Neural progenitor cell (in vitro differentiated cells): ENCODE data around the gene PKP3. TPM values are rescaled to one million over a fixed set of nuclear protein-coding genes. Genes with fewer than 3 reads are reported as not detected.

ENCODE experiments used
- DNase-seq: peaks from one replicate; pipeline ENCODE4 v3.0.0-alpha.2; 2016; ENCODE audit warnings: low spot score
- H2AFZ ChIP-seq: fragments of 200-600 bp; sonication (generic); replicated peaks from 2 replicates; pipeline ENCODE4 v1.6.1; 2016; ENCODE audit warnings: antibody characterized with exemption
- H3F3A ChIP-seq: fragments of 200-600 bp; sonication (generic); 2 replicates; pipeline ENCODE4 v1.6.1; 2016; ENCODE audit warnings: antibody characterized with exemption, low read depth
- H3K27ac ChIP-seq: fragments of 200-600 bp; sonication (generic); 2 replicates; pipeline ENCODE4 v1.5.1; 2016; ENCODE audit warnings: mild to moderate bottlenecking
- H3K27me3 ChIP-seq: fragments of 200-600 bp; sonication (generic); 2 replicates; pipeline ENCODE4 v1.6.1; 2016; ENCODE audit warnings: mild to moderate bottlenecking, moderate library complexity
- H3K36me3 ChIP-seq: fragments of 200-600 bp; sonication (generic); 2 replicates; pipeline ENCODE4 v1.5.1; 2016
- H3K4me1 ChIP-seq: fragments of 200-600 bp; sonication (generic); 2 replicates; pipeline ENCODE4 v1.6.1; 2016; ENCODE audit warnings: mixed run types
- H3K4me2 ChIP-seq: fragments of 200-600 bp; sonication (generic); 2 replicates; pipeline ENCODE4 v1.6.1; 2016
- H3K4me3 ChIP-seq: fragments of 200-600 bp; sonication (generic); 2 replicates; pipeline ENCODE4 v1.5.1; 2016
- H3K79me2 ChIP-seq: fragments of 200-600 bp; sonication (generic); 2 replicates; pipeline ENCODE4 v1.6.1; 2016; ENCODE audit warnings: low read depth
- H3K9ac ChIP-seq: fragments of 200-600 bp; sonication (generic); 2 replicates; pipeline ENCODE4 v1.6.1; 2016
- H3K9me3 ChIP-seq: fragments of 200-600 bp; sonication (generic); 2 replicates; pipeline ENCODE4 v1.5.1; 2016; ENCODE audit warnings: low read depth
- H4K20me1 ChIP-seq: fragments of 200-600 bp; sonication (generic); 2 replicates; pipeline ENCODE4 v1.6.1; 2016; ENCODE audit warnings: low read depth
- H3K27ac Mint-ChIP-seq: 3 replicates; pipeline ENCODE4 v1.8.0; 2021; ENCODE audit warnings: mixed read lengths
- H3K27me3 Mint-ChIP-seq: 2 replicates; pipeline ENCODE4 v1.8.0; 2022; ENCODE audit warnings: low read depth, mild to moderate bottlenecking, inconsistent platforms, moderate library complexity, mixed read lengths; ENCODE audit not compliant: insufficient read depth
- H3K36me3 Mint-ChIP-seq: 3 replicates; pipeline ENCODE4 v1.8.0; 2021; ENCODE audit warnings: mixed read lengths
- H3K4me1 Mint-ChIP-seq: 3 replicates; pipeline ENCODE4 v1.8.0; 2021; ENCODE audit warnings: mixed read lengths
- H3K4me3 Mint-ChIP-seq: 3 replicates; pipeline ENCODE4 v1.8.0; 2021; ENCODE audit warnings: mild to moderate bottlenecking, moderate library complexity, mixed read lengths
- H3K9me3 Mint-ChIP-seq: 3 replicates; pipeline ENCODE4 v1.8.0; 2020; ENCODE audit warnings: mixed read lengths
- CTCF ChIP-seq: fragments of 200-600 bp; sonication (generic); IDR thresholded peaks from 2 replicates; pipeline ENCODE4 v1.5.1; 2017; ENCODE audit warnings: antibody characterized with exemption, mild to moderate bottlenecking
- EZH2 ChIP-seq: fragments of 200-600 bp; sonication (generic); IDR thresholded peaks from 2 replicates; pipeline ENCODE4 v1.6.1; 2017; ENCODE audit warnings: antibody characterized with exemption, mild to moderate bottlenecking, moderate library complexity
- EZH2phosphoT487 ChIP-seq: fragments of 200-600 bp; sonication (generic); IDR thresholded peaks from 2 replicates; pipeline ENCODE4 v1.6.1; 2017; ENCODE audit warnings: antibody characterized with exemption
- total RNA-seq: library from RNA; depleted of rRNA; stranded (reverse); fragments of >200 nt; gene quantifications from 2 replicates; pipeline ENCODE4 v1.2.3, GENCODE V29; 2015; ENCODE audit warnings: low replicate concordance

PKP3 gene
- total RNA-seq, 1 donor from 2014 or later = 8.5 TPM

DNA sequence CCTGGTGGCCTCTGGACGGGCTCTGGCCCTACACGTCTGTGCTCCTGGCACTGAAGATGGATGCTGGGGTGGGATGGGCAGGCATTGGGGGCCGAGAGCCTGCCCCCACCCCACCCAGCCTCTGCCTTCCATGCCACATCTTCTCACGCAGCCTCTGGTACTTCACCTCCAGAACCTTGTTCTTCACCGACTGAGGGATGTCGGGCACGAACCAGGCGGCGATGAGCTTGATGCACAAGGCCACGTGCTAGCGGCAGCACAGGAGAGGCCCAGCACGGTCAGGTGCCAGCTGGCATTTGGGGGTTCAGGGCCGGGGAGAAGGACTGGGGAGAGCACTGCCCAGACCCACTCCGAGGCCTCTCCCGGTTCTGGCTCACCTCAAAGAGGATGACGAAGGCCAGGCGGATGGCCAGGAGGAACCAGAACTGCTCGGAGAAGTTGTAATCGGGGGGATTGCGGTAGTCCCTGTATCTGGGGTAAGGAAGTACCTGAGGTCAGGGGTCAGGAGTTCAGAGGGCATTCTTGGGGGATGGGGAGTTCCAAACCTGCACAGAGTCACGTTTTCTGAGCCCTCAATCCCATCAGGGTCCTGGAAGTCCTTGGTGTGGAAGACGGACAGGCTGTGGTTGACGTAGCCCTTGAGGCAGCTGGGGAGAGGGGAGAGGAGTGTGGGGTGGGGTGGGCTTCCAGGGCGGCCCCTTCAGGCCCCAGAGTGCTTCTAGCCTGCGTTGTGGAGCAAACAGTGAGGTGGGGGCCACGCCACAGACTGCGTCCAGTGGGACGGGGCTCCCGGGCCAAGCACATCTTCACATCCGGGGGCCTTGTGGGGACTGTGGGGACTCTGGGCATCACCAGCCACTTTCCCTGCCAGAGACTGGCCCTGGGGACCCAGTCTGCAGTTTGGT lies 24.6 kb downstream of the PKP3 start:
- peaks cover 4% of the 10 kb centered on the region for H4K20me1 ChIP-seq
- H3K36me3 ChIP-seq = no peaks in the 10 kb centered on the region
- no peak overlapping the region for H3K9ac ChIP-seq
- Mint-ChIP-seq H3K4me1 (no peaks in the 10 kb centered on the region), H3K36me3 (no peaks in the 10 kb centered on the region), H3K27ac (peak overlapping the region; percentile 74), H3K9me3 (peaks cover 2% of the 10 kb centered on the region), H3K27me3 (peaks cover 38% of the 10 kb centered on the region), H3K4me3 (no peak overlapping the region)
- no peak overlapping the region for H3K27ac ChIP-seq
- no peaks in the 10 kb centered on the region for H3K79me2 ChIP-seq
- no peaks in the 10 kb centered on the region for H3F3A ChIP-seq
- TF ChIP-seq CTCF = no peak
- no peak for TF ChIP-seq EZH2
- TF ChIP-seq EZH2phosphoT487 = no peak
- no peak overlapping the region for H2AFZ ChIP-seq
- H3K27me3 ChIP-seq = peaks cover 57% of the 10 kb centered on the region
- H3K9me3 ChIP-seq = no peaks in the 10 kb centered on the region
- DNase-seq = no peak
- H3K4me3 ChIP-seq = no peak overlapping the region
- H3K4me2 ChIP-seq = no peak overlapping the region
- peaks cover 5% of the 10 kb centered on the region for H3K4me1 ChIP-seq

DNA sequence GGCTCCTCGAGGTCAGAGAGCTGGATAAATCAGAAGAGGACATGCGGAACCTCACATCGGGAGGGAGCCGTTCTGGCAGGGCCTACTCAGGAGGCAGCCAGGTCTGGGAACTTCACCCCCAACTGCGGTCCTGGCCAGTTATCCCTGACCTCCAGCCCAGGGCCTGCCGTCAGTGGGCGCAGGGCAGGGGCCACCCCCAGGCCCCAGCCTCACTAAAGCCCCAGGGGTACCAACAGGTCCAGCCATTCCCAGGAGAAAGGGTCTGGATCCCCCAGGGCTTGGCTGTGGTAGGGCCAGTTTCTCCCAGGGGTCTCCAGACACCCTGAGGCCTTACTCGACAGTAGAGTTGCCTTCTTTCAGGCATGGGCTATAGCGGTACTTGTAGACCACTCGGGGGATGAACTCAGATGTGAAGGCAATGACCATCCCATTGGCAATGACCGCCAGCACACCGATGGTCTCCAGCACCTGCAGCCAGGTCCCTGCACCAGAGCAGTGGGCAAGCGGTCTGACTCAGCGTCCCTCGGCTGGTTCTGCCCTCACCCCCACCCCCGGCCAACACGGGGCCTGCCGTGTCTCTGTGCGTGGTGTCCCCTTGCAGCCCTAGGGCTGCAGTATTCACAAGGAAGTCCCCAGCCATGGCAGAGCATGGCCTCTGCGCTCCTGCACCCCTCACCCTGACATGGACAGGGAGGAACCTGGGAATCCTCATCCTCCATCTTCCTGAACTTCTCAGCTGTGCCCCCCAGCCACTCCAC lies 25.4 kb downstream of the PKP3 start:
- no peak overlapping the region for H3K27ac Mint-ChIP-seq
- no peaks in the 10 kb centered on the region for H3K36me3 Mint-ChIP-seq
- no peaks in the 10 kb centered on the region for H3K36me3 ChIP-seq
- H3K27ac ChIP-seq = no peak overlapping the region
- peaks cover 36% of the 10 kb centered on the region for H3K27me3 Mint-ChIP-seq
- no peaks in the 10 kb centered on the region for H3F3A ChIP-seq
- no peak overlapping the region for H3K4me3 Mint-ChIP-seq
- H3K4me1 ChIP-seq = peaks cover 5% of the 10 kb centered on the region
- H3K4me1 Mint-ChIP-seq = no peaks in the 10 kb centered on the region
- no peak overlapping the region for H3K4me2 ChIP-seq
- no peaks in the 10 kb centered on the region for H3K79me2 ChIP-seq
- H4K20me1 ChIP-seq = peaks cover 4% of the 10 kb centered on the region
- no peak for DNase-seq
- no peak overlapping the region for H3K9ac ChIP-seq
- TF ChIP-seq EZH2phosphoT487 = no peak
- no peak for TF ChIP-seq CTCF
- TF ChIP-seq EZH2 = no peak
- peaks cover 59% of the 10 kb centered on the region for H3K27me3 ChIP-seq
- H3K4me3 ChIP-seq = no peak overlapping the region
- no peaks in the 10 kb centered on the region for H3K9me3 ChIP-seq
- peaks cover 2% of the 10 kb centered on the region for H3K9me3 Mint-ChIP-seq
- no peak overlapping the region for H2AFZ ChIP-seq

DNA sequence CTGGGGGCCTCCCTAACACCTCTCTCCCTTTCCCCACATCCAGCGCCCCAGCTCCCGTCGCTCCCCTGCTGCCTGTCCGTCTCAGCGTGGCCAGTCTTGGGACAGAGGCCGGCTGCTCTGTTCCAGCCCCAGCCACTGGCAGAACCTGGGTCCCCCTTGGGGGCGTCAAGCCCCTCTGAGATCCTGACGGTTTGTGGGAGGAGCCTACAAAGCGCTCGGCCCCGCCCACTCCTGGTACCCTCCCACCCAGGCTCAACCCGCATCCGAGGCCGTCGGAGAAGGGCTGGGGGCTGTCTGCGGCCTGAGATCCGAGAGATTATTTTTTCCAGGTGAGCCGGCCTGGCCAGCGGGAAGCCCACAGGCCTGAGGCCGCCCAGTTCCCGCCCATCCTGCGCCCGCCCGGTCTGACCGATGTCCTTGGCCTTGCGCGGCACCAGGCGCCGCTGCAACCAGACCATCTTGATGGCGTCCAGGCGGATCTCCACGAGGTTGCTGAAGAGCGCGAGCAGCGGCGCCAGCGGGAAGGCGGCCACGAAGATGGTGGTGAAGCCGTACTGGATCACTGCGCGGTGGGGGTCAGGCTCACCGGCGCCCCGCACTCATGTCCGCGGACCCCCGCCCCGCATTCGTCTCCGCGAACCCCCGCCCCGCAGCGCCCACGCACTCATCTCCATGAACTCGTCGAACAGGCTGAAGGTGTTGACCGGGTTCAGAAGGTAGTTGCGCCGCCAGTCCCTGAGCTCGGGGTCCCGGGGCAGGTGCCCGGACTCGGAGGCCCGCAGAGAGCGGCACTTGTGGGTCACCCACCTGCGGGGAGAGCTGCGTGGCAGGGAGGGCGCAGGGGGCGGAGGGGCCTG lies 26.3 kb downstream of the PKP3 start:
- TF ChIP-seq EZH2 (no peak), EZH2phosphoT487 (no peak), CTCF (no peak)
- H3K4me1 Mint-ChIP-seq = no peaks in the 10 kb centered on the region
- peaks cover 29% of the 10 kb centered on the region for H3K27me3 Mint-ChIP-seq
- H3K9me3 Mint-ChIP-seq = peaks cover 2% of the 10 kb centered on the region
- Histone ChIP-seq H3K4me3 (no peak overlapping the region), H3K36me3 (no peaks in the 10 kb centered on the region), H3K27ac (no peak overlapping the region), H4K20me1 (peaks cover 4% of the 10 kb centered on the region), H3K27me3 (peaks cover 54% of the 10 kb centered on the region), H3K9me3 (no peaks in the 10 kb centered on the region), H3K4me2 (no peak overlapping the region), H3F3A (no peaks in the 10 kb centered on the region), H2AFZ (no peak overlapping the region), H3K9ac (no peak overlapping the region), H3K79me2 (no peaks in the 10 kb centered on the region), H3K4me1 (peaks cover 5% of the 10 kb centered on the region)
- no peaks in the 10 kb centered on the region for H3K36me3 Mint-ChIP-seq
- no peak overlapping the region for H3K27ac Mint-ChIP-seq
- no peak for DNase-seq
- no peak overlapping the region for H3K4me3 Mint-ChIP-seq
